GM12878 (cell line): ENCODE data around the gene CYTH2. TPM values are rescaled to one million over a fixed set of nuclear protein-coding genes. Genes with fewer than 3 reads are reported as not detected.
A peak's percentile ranks its signal among the peaks of the same experiment; 100 is the strongest.

ENCODE experiments used
- ASH2L ChIP-seq: fragments of 300-600, 200-600 bp; sonication (generic); IDR thresholded peaks from 2 replicates; pipeline ENCODE4 v1.6.1; 2017; ENCODE audit warnings: low read depth, mild to moderate bottlenecking, borderline replicate concordance
- ATF7 ChIP-seq: fragments of 450-650 bp; IDR thresholded peaks from 2 replicates; pipeline ENCODE4 v1.6.1; 2016; ENCODE audit warnings: low read depth, mild to moderate bottlenecking
- BACH1 ChIP-seq: fragments of 450-650 bp; IDR thresholded peaks from 2 replicates; pipeline ENCODE4 v1.6.1; 2017; ENCODE audit warnings: mild to moderate bottlenecking, borderline replicate concordance
- CBX3 ChIP-seq: fragments of 200-600 bp; sonication (generic); IDR thresholded peaks from 2 replicates; pipeline ENCODE4 v1.6.1; 2016; ENCODE audit warnings: low read depth, borderline replicate concordance
- DPF2 ChIP-seq: fragments of 450-650 bp; IDR thresholded peaks from 2 replicates; pipeline ENCODE4 v1.6.1; 2017; ENCODE audit warnings: mild to moderate bottlenecking
- LARP7 ChIP-seq: fragments of 450-650 bp; IDR thresholded peaks from 2 replicates; pipeline ENCODE4 v1.6.1; 2017; ENCODE audit warnings: mild to moderate bottlenecking
- NR2C1 ChIP-seq: fragments of 450-650 bp; IDR thresholded peaks from 2 replicates; pipeline ENCODE4 v1.6.1; 2017; ENCODE audit warnings: antibody characterized with exemption, mild to moderate bottlenecking, moderate library complexity
- POLR2AphosphoS5 ChIP-seq: IDR thresholded peaks from 2 replicates; pipeline ENCODE4 v1.6.1; 2011; ENCODE audit warnings: mild to moderate bottlenecking, low read length, inconsistent platforms
- RELA ChIP-seq: fragments of 450-650 bp; IDR thresholded peaks from 2 replicates; pipeline ENCODE4 v1.8.0; 2014; ENCODE audit warnings: borderline replicate concordance; ENCODE audit not compliant: partially characterized antibody
- SMAD1 ChIP-seq: fragments of 450-650 bp; IDR thresholded peaks from 2 replicates; pipeline ENCODE4 v1.6.1; 2018; ENCODE audit warnings: mild to moderate bottlenecking, low read depth; ENCODE audit not compliant: partially characterized antibody
- SMAD5 ChIP-seq: IDR thresholded peaks from 2 replicates; pipeline ENCODE4 v1.6.1; 2016; ENCODE audit warnings: antibody characterized with exemption, low read depth
- SRF ChIP-seq, 2 experiments: IDR thresholded peaks; 2 replicates each; pipeline ENCODE4 v1.6.1; 2011; ENCODE audit warnings: low read depth in 2 of 2, low read length in 2 of 2, mild to moderate bottlenecking in 1 of 2, moderate library complexity in 1 of 2
- TCF7 ChIP-seq: IDR thresholded peaks from 2 replicates; pipeline ENCODE4 v1.6.1; 2014; ENCODE audit warnings: antibody characterized with exemption, borderline replicate concordance
- YY1 ChIP-seq: IDR thresholded peaks from 2 replicates; pipeline ENCODE4 v1.6.1; 2011; ENCODE audit warnings: low read depth, mild to moderate bottlenecking, low read length
- polyA plus RNA-seq, 11 experiments: library from polyadenylated mRNA; depleted of rRNA in 4 of 11; unstranded in 6 of 11; stranded (reverse) in 5 of 11; fragments of >200 nt; fragmentation: Nextera tagmentation in 4 of 11; fragmentation: Illumina TruSeq in 1 of 11; extraction: Ambion mirVana in 4 of 11; extraction: Trizol in 1 of 11; gene quantifications; 1 replicate in 1 of 11; 2 replicates in 10 of 11; pipeline versions ENCODE4 v1.2.1 to v1.2.3, GENCODE V29; 2011 to 2016; ENCODE audit warnings: inconsistent platforms in 2 of 11, missing spikeins in 2 of 11, low read depth in 1 of 11
- total RNA-seq, 4 experiments: library from RNA; depleted of rRNA in 3 of 4; stranded (reverse); fragments of >200 nt in 3 of 4; fragmentation: Illumina TruSeq in 1 of 4; extraction: Trizol in 1 of 4; gene quantifications; 2 replicates each; pipeline versions ENCODE4 v1.2.1 to v1.2.3, GENCODE V29; 2013 to 2021
- TF ChIP-seq, protein P1 (sequence below): fragments of 450-650 bp; IDR thresholded peaks from 2 replicates; pipeline ENCODE4 v1.6.1; 2017; ENCODE audit warnings: antibody characterized with exemption, mild to moderate bottlenecking, moderate library complexity
- TF ChIP-seq, protein P2 (sequence below): fragments of 150-350 bp; IDR thresholded peaks from 2 replicates; pipeline ENCODE4 v1.6.1; 2014; ENCODE audit warnings: mild to moderate bottlenecking, low read depth, low read length
- TF ChIP-seq, protein P3 (sequence below): fragments of 450-650 bp; conservative IDR thresholded peaks from 2 replicates; pipeline ENCODE4 v1.6.1; 2017; ENCODE audit warnings: mild to moderate bottlenecking, moderate library complexity
- TF ChIP-seq, protein P4 (sequence below): IDR thresholded peaks from 2 replicates; pipeline ENCODE4 v1.6.1; 2011; ENCODE audit warnings: low read depth, mild to moderate bottlenecking, low read length, moderate library complexity, borderline replicate concordance; ENCODE audit errors: extremely low read depth
- TF ChIP-seq, protein P5 (sequence below): IDR thresholded peaks from 2 replicates; pipeline ENCODE4 v1.6.1; 2011; ENCODE audit warnings: borderline replicate concordance, low read depth, mild to moderate bottlenecking, moderate library complexity, mixed read lengths, low read length; ENCODE audit not compliant: insufficient read depth; ENCODE audit errors: extremely low read length
- TF ChIP-seq, protein P6 (sequence below): fragments of 450-650 bp; IDR thresholded peaks from 2 replicates; pipeline ENCODE4 v1.6.1; 2016; ENCODE audit warnings: mild to moderate bottlenecking

Gene CYTH2
- total and polyA plus RNA-seq, 10 of the 15 experiments (the other 5 are each of a cell fraction or from before 2014, with no cell fraction given), result 1.3 to 31.9 (median 22.2) TPM

DNA sequence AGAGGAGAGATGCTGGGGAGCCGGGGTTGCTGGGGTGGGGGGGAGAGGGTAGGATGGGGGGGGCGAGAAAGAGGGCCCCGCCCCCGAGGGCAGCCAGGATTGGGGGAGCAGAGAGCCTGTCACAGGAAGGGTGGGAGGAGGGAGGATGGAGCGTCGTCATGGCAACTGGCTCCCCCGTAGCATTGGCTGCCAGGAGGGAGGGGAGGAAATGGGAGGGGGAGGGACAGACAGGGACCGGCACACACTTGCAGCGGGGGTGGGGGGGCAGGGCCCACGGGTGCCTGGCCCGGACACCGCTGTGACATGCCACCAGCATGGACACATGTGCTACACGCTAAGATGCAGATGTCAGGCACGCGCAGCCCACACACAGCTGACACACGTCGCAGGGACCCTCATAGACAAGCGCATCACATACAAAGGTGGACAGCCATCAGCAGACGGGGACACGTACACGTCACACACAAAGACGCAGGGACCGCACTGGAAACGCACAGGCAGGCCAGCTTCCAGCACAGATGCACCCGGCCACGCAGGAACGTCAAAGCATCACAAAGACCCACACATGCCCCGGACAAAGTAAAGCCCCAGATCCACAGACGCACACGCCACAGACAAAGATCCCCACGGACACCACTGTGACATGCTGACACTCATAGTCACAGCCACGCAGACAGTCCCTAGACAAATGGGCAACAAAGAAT lies 42.8 kb downstream of the CYTH2 start, which contains the start of gene LMTK3 (continued):
- TF ChIP-seq, protein P1, sequence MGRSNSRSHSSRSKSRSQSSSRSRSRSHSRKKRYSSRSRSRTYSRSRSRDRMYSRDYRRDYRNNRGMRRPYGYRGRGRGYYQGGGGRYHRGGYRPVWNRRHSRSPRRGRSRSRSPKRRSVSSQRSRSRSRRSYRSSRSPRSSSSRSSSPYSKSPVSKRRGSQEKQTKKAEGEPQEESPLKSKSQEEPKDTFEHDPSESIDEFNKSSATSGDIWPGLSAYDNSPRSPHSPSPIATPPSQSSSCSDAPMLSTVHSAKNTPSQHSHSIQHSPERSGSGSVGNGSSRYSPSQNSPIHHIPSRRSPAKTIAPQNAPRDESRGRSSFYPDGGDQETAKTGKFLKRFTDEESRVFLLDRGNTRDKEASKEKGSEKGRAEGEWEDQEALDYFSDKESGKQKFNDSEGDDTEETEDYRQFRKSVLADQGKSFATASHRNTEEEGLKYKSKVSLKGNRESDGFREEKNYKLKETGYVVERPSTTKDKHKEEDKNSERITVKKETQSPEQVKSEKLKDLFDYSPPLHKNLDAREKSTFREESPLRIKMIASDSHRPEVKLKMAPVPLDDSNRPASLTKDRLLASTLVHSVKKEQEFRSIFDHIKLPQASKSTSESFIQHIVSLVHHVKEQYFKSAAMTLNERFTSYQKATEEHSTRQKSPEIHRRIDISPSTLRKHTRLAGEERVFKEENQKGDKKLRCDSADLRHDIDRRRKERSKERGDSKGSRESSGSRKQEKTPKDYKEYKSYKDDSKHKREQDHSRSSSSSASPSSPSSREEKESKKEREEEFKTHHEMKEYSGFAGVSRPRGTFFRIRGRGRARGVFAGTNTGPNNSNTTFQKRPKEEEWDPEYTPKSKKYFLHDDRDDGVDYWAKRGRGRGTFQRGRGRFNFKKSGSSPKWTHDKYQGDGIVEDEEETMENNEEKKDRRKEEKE, result no peak
- TF ChIP-seq SMAD1 (no peak), ATF7 (no peak), SMAD5 (no peak), DPF2 (no peak), YY1 (no peak), CBX3 (no peak), LARP7 (no peak), TCF7 (no peak), BACH1 (no peak), SRF (IDR thresholded peaks at IDR 0.05; ENCODE audit: low read depth in 2 of 2, low read length in 2 of 2) (no peak), ASH2L (no peak), POLR2AphosphoS5 (no peak), NR2C1 (no peak), RELA (no peak)
- TF ChIP-seq, protein P2, sequence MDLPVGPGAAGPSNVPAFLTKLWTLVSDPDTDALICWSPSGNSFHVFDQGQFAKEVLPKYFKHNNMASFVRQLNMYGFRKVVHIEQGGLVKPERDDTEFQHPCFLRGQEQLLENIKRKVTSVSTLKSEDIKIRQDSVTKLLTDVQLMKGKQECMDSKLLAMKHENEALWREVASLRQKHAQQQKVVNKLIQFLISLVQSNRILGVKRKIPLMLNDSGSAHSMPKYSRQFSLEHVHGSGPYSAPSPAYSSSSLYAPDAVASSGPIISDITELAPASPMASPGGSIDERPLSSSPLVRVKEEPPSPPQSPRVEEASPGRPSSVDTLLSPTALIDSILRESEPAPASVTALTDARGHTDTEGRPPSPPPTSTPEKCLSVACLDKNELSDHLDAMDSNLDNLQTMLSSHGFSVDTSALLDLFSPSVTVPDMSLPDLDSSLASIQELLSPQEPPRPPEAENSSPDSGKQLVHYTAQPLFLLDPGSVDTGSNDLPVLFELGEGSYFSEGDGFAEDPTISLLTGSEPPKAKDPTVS, result no peak
- TF ChIP-seq, protein P3, sequence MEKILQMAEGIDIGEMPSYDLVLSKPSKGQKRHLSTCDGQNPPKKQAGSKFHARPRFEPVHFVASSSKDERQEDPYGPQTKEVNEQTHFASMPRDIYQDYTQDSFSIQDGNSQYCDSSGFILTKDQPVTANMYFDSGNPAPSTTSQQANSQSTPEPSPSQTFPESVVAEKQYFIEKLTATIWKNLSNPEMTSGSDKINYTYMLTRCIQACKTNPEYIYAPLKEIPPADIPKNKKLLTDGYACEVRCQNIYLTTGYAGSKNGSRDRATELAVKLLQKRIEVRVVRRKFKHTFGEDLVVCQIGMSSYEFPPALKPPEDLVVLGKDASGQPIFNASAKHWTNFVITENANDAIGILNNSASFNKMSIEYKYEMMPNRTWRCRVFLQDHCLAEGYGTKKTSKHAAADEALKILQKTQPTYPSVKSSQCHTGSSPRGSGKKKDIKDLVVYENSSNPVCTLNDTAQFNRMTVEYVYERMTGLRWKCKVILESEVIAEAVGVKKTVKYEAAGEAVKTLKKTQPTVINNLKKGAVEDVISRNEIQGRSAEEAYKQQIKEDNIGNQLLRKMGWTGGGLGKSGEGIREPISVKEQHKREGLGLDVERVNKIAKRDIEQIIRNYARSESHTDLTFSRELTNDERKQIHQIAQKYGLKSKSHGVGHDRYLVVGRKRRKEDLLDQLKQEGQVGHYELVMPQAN, result no peak
- TF ChIP-seq, protein P4, sequence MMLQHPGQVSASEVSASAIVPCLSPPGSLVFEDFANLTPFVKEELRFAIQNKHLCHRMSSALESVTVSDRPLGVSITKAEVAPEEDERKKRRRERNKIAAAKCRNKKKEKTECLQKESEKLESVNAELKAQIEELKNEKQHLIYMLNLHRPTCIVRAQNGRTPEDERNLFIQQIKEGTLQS, result no peak
- TF ChIP-seq, protein P5, sequence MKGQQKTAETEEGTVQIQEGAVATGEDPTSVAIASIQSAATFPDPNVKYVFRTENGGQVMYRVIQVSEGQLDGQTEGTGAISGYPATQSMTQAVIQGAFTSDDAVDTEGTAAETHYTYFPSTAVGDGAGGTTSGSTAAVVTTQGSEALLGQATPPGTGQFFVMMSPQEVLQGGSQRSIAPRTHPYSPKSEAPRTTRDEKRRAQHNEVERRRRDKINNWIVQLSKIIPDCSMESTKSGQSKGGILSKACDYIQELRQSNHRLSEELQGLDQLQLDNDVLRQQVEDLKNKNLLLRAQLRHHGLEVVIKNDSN, result no peak
- TF ChIP-seq, protein P6, sequence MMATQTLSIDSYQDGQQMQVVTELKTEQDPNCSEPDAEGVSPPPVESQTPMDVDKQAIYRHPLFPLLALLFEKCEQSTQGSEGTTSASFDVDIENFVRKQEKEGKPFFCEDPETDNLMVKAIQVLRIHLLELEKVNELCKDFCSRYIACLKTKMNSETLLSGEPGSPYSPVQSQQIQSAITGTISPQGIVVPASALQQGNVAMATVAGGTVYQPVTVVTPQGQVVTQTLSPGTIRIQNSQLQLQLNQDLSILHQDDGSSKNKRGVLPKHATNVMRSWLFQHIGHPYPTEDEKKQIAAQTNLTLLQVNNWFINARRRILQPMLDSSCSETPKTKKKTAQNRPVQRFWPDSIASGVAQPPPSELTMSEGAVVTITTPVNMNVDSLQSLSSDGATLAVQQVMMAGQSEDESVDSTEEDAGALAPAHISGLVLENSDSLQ, result peak; percentile 87
